ES-I3 (cell line): ENCODE measurements around the gene OPN1SW.

ENCODE experiments used
- H3K36me3 ChIP-seq: 2 replicates; pipeline ENCODE4 v1.6.1; 2013; ENCODE audit warnings: mild to moderate bottlenecking, low read length, control low read depth, moderate library complexity; ENCODE audit not compliant: insufficient read depth
- H3K4me1 ChIP-seq: 2 replicates; pipeline ENCODE4 v1.6.1; 2013; ENCODE audit warnings: mild to moderate bottlenecking, control low read depth, low read length; ENCODE audit not compliant: insufficient read depth
- H3K9ac ChIP-seq: 2 replicates; pipeline ENCODE4 v1.6.1; 2013; ENCODE audit warnings: low read depth, mild to moderate bottlenecking, low read length, moderate library complexity
- H3K9me3 ChIP-seq: 2 replicates; pipeline ENCODE4 v1.6.1; 2013; ENCODE audit warnings: mild to moderate bottlenecking, low read length, moderate library complexity; ENCODE audit not compliant: control insufficient read depth, insufficient read depth

The OPN1SW gene

GRCh38 chr7:128726059-128726736 lies 49.4 kb downstream of the OPN1SW start:
- Histone ChIP-seq H3K4me1 (no peaks in the 10 kb centered on the region), H3K9ac (no peak overlapping the region), H3K36me3 (peaks cover 3% of the 10 kb centered on the region; the same call in 1 of the 2 replicates), H3K9me3 (no peaks in the 10 kb centered on the region)

GRCh38 chr7:128725531-128725930 lies 50.1 kb downstream of the OPN1SW start:
- Histone ChIP-seq H3K36me3 (peaks cover 3% of the 10 kb centered on the region; the same call in 1 of the 2 replicates), H3K9ac (no peak overlapping the region), H3K9me3 (no peaks in the 10 kb centered on the region), H3K4me1 (no peaks in the 10 kb centered on the region)

- Histone ChIP-seq H3K9ac (no peak overlapping the region), H3K4me1 (no peaks in the 10 kb centered on the region), H3K9me3 (no peaks in the 10 kb centered on the region), H3K36me3 (peaks cover 3% of the 10 kb centered on the region; the same call in 1 of the 2 replicates)
Measured at GRCh38 chr7:128724743-128725142, 50.9 kb downstream of the OPN1SW start.
